ENCODE results near the gene KLHL5. TPM values are rescaled to one million over a fixed set of nuclear protein-coding genes. Genes with fewer than 3 reads are reported as not detected.

Gene KLHL5
- polyA plus RNA-seq, 2 of the 4 experiments (the other 2 are of a cell fraction), result 62.4 to 108 TPM

GRCh38 chr4:39043861-39044363 lies 18.1 kb upstream of the KLHL5 start:
- Histone ChIP-seq H3K4me1 (peaks cover 41% of the 10 kb centered on the region), H3K27ac (peak overlapping the region; percentile 93 to 100), H3K4me2 (peak overlapping the region; percentile 73), H3K4me3 (peak overlapping the region; percentile 66), H3K9me3 (no peaks in the 10 kb centered on the region)
- DNase-seq (ENCODE audit: low read depth in 1 of 2, low spot score in 1 of 2), result peak in 1 of 2 experiments; percentile 41
- WGBS (ENCODE audit: missing lambda C conversion rate), result under 1% methylated on average over 8 of the region's 8 CpGs
- ChIA-PET POLR2A (interaction anchor here (0.6 to 3.6 kb wide), 7 partner anchors 13 to 734 kb away, joined by 3 to 55 read pairs (median 6); partner anchors contain the start of genes TMEM156 and UGDH), CTCF (interaction anchor here (1.1 to 1.3 kb wide), 3 partner anchors 13 to 91 kb away, joined by 3 read pairs; no protein-coding TSS in a partner anchor)
- peak; percentile 14 to 26; a peak in 5 of 6 replicates for ATAC-seq
- FAIRE-seq, result no peak
- no peak for TF ChIP-seq ELK1 (IDR thresholded peaks at IDR 0.05; ENCODE audit: low read depth, low read length)
- no peak for TF ChIP-seq HOXA7 (CRISPR knock-in tag; IDR thresholded peaks at IDR 0.05)
- no peak for TF ChIP-seq FOSL2 (IDR thresholded peaks at IDR 0.05)
- 0 out of 2 replicates have a peak, but pooled peaks have one; percentile 12 for TF ChIP-seq FOSL2 (CRISPR knock-in tag; IDR thresholded peaks at IDR 0.05)
- peak; percentile 65; the same call in 1 of the 2 replicates for TF ChIP-seq FOSB (CRISPR knock-in tag; IDR thresholded peaks at IDR 0.05)
- peak; percentile 37; the same call in 1 of the 2 replicates for TF ChIP-seq TFCP2L1 (CRISPR knock-in tag; IDR thresholded peaks at IDR 0.05)

- ATAC-seq, result peak; percentile 75 to 84
- peak overlapping the region; percentile 66 for H3K4me3 ChIP-seq
- peak; percentile 81 to 95 for DNase-seq (ENCODE audit: low read depth in 1 of 2, low spot score in 1 of 2)
- peak overlapping the region; percentile 73 for H3K4me2 ChIP-seq
- TF ChIP-seq EP300 (IDR thresholded peaks at IDR 0.05), result no peak
- 0 out of 3 replicates have a peak, but pooled peaks have one; percentile 17 for TF ChIP-seq BCL3 (IDR thresholded peaks at IDR 0.05)
- peak in 1 of 2 experiments; percentile 20; a peak in 1 of 5 replicates for TF ChIP-seq RAD21 (conservative IDR thresholded peaks at IDR 0.05 in 1 of 2, IDR thresholded peaks at IDR 0.05 in 1 of 2)
- TF ChIP-seq JUN (IDR thresholded peaks at IDR 0.05), result peak in 1 of 2 experiments; percentile 78; a peak in 3 of 5 replicates
- TF ChIP-seq RCOR1 (IDR thresholded peaks at IDR 0.05; ENCODE audit: low read depth, low read length), result no peak
- peak overlapping the region; percentile 93 to 100 for H3K27ac ChIP-seq
- CTCF ChIA-PET, result interaction anchor here (1.1 to 1.3 kb wide), 3 partner anchors 14 to 90 kb away, joined by 3 read pairs; no protein-coding TSS in a partner anchor
- H3K4me1 ChIP-seq, result peaks cover 41% of the 10 kb centered on the region
- no peaks in the 10 kb centered on the region for H3K9me3 ChIP-seq
- no peak for FAIRE-seq
- POLR2A ChIA-PET, result interaction anchor here (0.6 to 3.6 kb wide), 7 partner anchors 14 to 734 kb away, joined by 3 to 55 read pairs (median 6); partner anchors contain the start of genes TMEM156 and UGDH
- WGBS (ENCODE audit: missing lambda C conversion rate), result 5% methylated on average over 6 of the region's 54 CpGs
Observed at GRCh38 chr4:39044364-39044955, 17.6 kb upstream of the KLHL5 start.

GRCh38 chr4:39044956-39045826 lies 16.8 kb upstream of the KLHL5 start:
- H3K4me1 ChIP-seq, result peaks cover 44% of the 10 kb centered on the region
- POLR2A ChIA-PET, result interaction anchor here (0.6 to 3.6 kb wide), 7 partner anchors 15 to 319 kb away, joined by 3 to 55 read pairs (median 5); partner anchors contain the start of gene TMEM156
- under 1% methylated on average over 20 of the region's 82 CpGs for WGBS (ENCODE audit: missing lambda C conversion rate)
- TF ChIP-seq MAFK (IDR thresholded peaks at IDR 0.05; ENCODE audit: partially characterized antibody) (no peak), BCL3 (IDR thresholded peaks at IDR 0.05) (0 out of 3 replicates have a peak, but pooled peaks have one; percentile 18), PHF8 (IDR thresholded peaks at IDR 0.05; ENCODE audit: borderline replicate concordance, low read depth) (0 out of 2 replicates have a peak, but pooled peaks have one; percentile 34)
- peak in 1 of 2 experiments; percentile 38 for DNase-seq (ENCODE audit: low read depth in 1 of 2, low spot score in 1 of 2)
- peak overlapping the region; percentile 66 for H3K4me3 ChIP-seq
- H3K9me3 ChIP-seq, result no peaks in the 10 kb centered on the region
- peak overlapping the region; percentile 93 to 100 for H3K27ac ChIP-seq
- ATAC-seq, result peak; percentile 32 to 65
- CTCF ChIA-PET, result interaction anchor here (1.1 to 1.8 kb wide), 3 partner anchors 15 to 90 kb away, joined by 3 to 5 read pairs (median 3); no protein-coding TSS in a partner anchor
- no peak for FAIRE-seq
- H3K4me2 ChIP-seq, result peak overlapping the region; percentile 73

Measured in A549 (cell line).